ENCODE results near the gene ZNF775.

DNA sequence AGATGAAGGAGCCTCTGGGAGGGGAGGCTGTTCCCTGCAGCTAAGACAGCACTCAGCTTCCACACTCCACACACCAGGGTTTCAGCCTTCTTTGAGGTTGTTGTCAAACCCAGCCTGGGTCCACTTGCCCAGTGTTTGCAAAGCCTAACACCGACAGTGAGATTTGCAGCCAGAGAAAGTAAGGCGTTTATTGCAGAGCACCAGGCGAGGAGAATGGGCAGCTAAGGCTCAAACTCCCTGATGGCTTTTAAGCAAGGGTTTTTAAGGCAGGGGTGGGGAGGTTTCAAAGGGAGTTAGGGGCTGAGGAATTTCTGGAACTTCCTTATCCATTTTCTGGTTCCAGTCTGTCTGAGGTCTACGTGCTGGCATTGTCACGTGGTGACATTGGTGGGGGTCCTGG, 4.7 kb upstream of the ZNF775 start:
- TF ChIP-seq SUZ12 (IDR thresholded peaks at IDR 0.05; ENCODE audit: extremely low read depth, insufficient read depth, insufficient read length) (no peak), ZNF274 (IDR thresholded peaks at IDR 0.05; ENCODE audit: low read depth, low read length) (no peak)

Data from NT2/D1 (cell line).